Measurements from ENCODE around the gene RPS4Y1.

RPS4Y1 gene

DNA sequence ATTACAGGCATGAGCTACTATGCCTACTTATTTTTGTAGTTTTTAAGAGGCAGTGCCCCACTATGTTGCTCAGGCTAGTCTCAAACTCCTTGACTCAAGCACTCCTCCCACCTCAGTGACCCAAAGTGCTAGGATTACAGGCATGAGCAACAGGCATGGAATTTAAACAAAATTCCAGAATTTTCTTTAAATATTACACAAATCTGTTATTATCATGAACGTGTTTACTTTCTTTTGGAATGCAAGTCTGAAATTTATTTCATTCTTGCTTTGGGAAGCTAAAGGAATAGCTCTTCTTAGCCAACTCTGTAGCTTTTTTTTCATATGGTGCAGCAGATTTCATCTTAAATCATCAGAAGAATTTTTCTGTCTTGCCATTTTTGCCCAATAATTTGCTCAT, 66.0 kb downstream of the RPS4Y1 start:
- H3K9me3 Mint-ChIP-seq: peaks cover 7% of the 10 kb centered on the region
- H3K27me3 Mint-ChIP-seq: no peaks in the 10 kb centered on the region
- no peaks in the 10 kb centered on the region for H3K4me1 Mint-ChIP-seq (ENCODE audit: low read depth)
- H3K4me3 Mint-ChIP-seq: no peak overlapping the region
- no peak overlapping the region for H3K27ac Mint-ChIP-seq
- intact Hi-C loops (cut with micrococcal nuclease): no loop called here
- H3K36me3 Mint-ChIP-seq (ENCODE audit: low read depth): no peaks in the 10 kb centered on the region

GRCh38 chrY:2913066-2913815, 71.8 kb downstream of the RPS4Y1 start:
- intact Hi-C loops (cut with micrococcal nuclease): no loop called here
- Mint-ChIP-seq H3K36me3 (ENCODE audit: low read depth) (no peaks in the 10 kb centered on the region), H3K9me3 (no peaks in the 10 kb centered on the region), H3K27me3 (no peaks in the 10 kb centered on the region), H3K4me1 (ENCODE audit: low read depth) (no peaks in the 10 kb centered on the region), H3K4me3 (no peak overlapping the region), H3K27ac (no peak overlapping the region)

Measured in dendritic cell treated with granulocyte-macrophage colony-stimulating factor and Interleukin-4, amounts not matched to agents 40 ng/mL and 50 ng/mL, for 4 days (primary cell).